K562 (cell line): ENCODE results near the gene SCGB1D4. TPM values are rescaled to one million over a fixed set of nuclear protein-coding genes. Genes with fewer than 3 reads are reported as not detected.

ENCODE experiments used
- BCOR ChIP-seq: fragments of 450-650 bp; IDR thresholded peaks from 2 replicates; pipeline ENCODE4 v1.6.1; 2016
- CREBBP ChIP-seq: IDR thresholded peaks from one replicate; pipeline ENCODE4 v1.6.1; 2012; ENCODE audit warnings: low read depth, mild to moderate bottlenecking, control low read depth, inconsistent platforms, low read length
- EHMT2 ChIP-seq: fragments of 450-650 bp; IDR thresholded peaks from 2 replicates; pipeline ENCODE4 v1.6.1; 2018; ENCODE audit warnings: antibody characterized with exemption
- ESRRB ChIP-seq: fragments of 250-450 bp; sonication (Bioruptor Pico); IDR thresholded peaks from 2 replicates; pipeline ENCODE4 v1.5.0; 2020; ENCODE audit warnings: mild to moderate bottlenecking, moderate library complexity, borderline replicate concordance
- ILF3 ChIP-seq: fragments of 450-650 bp; IDR thresholded peaks from 2 replicates; pipeline ENCODE4 v1.6.1; 2018; ENCODE audit warnings: antibody characterized with exemption, mild to moderate bottlenecking, moderate library complexity, borderline replicate concordance
- KAT2B ChIP-seq: IDR thresholded peaks from one replicate; pipeline ENCODE4 v1.6.1; 2012; ENCODE audit warnings: low read depth, mild to moderate bottlenecking, control low read depth, inconsistent platforms, low read length, moderate library complexity
- KDM5B ChIP-seq: fragments of 200-600 bp; sonication (generic); IDR thresholded peaks from 2 replicates; pipeline ENCODE4 v1.6.1; 2012; ENCODE audit warnings: low read depth, mild to moderate bottlenecking, moderate library complexity, low read length, control low read depth, inconsistent platforms; ENCODE audit not compliant: insufficient replicate concordance
- MGA ChIP-seq: fragments of 450-650 bp; IDR thresholded peaks from 2 replicates; pipeline ENCODE4 v1.6.1; 2016; ENCODE audit warnings: mild to moderate bottlenecking, moderate library complexity
- PHB2 ChIP-seq: fragments of 450-650 bp; IDR thresholded peaks from 2 replicates; pipeline ENCODE4 v1.6.1; 2017; ENCODE audit warnings: low read depth
- VEZF1 ChIP-seq: fragments of 200-800 bp; sonication (Bioruptor generic); IDR thresholded peaks from 2 replicates; pipeline ENCODE4 v1.6.1; 2017; ENCODE audit warnings: missing genetic modification characterization, missing compliant biosample characterization
- ZFP1 ChIP-seq: fragments of 450-650 bp; formaldehyde crosslinking; IDR thresholded peaks from 2 replicates; pipeline ENCODE4 v1.4.0; 2020; ENCODE audit warnings: mild to moderate bottlenecking, mixed read lengths
- ZFP91 ChIP-seq: sonication (generic); formaldehyde crosslinking; IDR thresholded peaks from 2 replicates; pipeline ENCODE4 v1.8.0; 2022; ENCODE audit warnings: mild to moderate bottlenecking, missing genetic modification reagents
- ZNF79 ChIP-seq: fragments of 250-450 bp; sonication (Bioruptor Pico); IDR thresholded peaks from 2 replicates; pipeline ENCODE4 v1.4.0; 2020; ENCODE audit warnings: low read depth, mild to moderate bottlenecking, moderate library complexity
- polyA plus RNA-seq, 8 experiments: library from polyadenylated mRNA; depleted of rRNA in 4 of 8; stranded (reverse) in 5 of 8; unstranded in 3 of 8; fragments of >200 nt; fragmentation: Nextera tagmentation in 2 of 8; fragmentation: Illumina TruSeq in 1 of 8; extraction: Ambion mirVana in 2 of 8; extraction: Trizol in 1 of 8; gene quantifications; 2 replicates each; pipeline versions ENCODE4 v1.2.1 to v1.2.3, GENCODE V29; 2011 to 2014; ENCODE audit warnings: inconsistent platforms in 1 of 8, missing spikeins in 1 of 8
- total RNA-seq, 7 experiments: library from RNA; depleted of rRNA in 6 of 7; stranded (reverse); fragments of >200 nt in 6 of 7; fragmentation: Illumina TruSeq in 2 of 7; extraction: Trizol in 2 of 7; gene quantifications; 2 replicates each; pipeline versions ENCODE4 v1.2.1 to v1.2.3, GENCODE V29; 2011 to 2021; ENCODE audit warnings: low replicate concordance in 1 of 7

Gene SCGB1D4
- total and polyA plus RNA-seq, 9 of the 15 experiments (the other 6 are each of a cell fraction or from before 2014, with no cell fraction given): not detected

GRCh38 chr11:62324731-62325556 is 26.1 kb upstream of the SCGB1D4 start (continued):
- no peak for TF ChIP-seq KDM5B
- TF ChIP-seq CREBBP: no peak
- no peak for TF ChIP-seq BCOR
- no peak for TF ChIP-seq VEZF1 (CRISPR knock-in tag)
- no peak for TF ChIP-seq ILF3
- no peak for TF ChIP-seq MGA
- no peak for TF ChIP-seq PHB2
- TF ChIP-seq ESRRB (CRISPR knock-in tag): no peak
- TF ChIP-seq EHMT2: peak; percentile 72; the same call in 1 of the 2 replicates
- no peak for TF ChIP-seq ZFP1 (CRISPR knock-in tag)
- TF ChIP-seq ZNF79 (CRISPR knock-in tag): no peak
- TF ChIP-seq KAT2B: no peak
- no peak for TF ChIP-seq ZFP91 (CRISPR knock-in tag)
